ENCODE data around the gene RXRB.

RXRB gene

DNA sequence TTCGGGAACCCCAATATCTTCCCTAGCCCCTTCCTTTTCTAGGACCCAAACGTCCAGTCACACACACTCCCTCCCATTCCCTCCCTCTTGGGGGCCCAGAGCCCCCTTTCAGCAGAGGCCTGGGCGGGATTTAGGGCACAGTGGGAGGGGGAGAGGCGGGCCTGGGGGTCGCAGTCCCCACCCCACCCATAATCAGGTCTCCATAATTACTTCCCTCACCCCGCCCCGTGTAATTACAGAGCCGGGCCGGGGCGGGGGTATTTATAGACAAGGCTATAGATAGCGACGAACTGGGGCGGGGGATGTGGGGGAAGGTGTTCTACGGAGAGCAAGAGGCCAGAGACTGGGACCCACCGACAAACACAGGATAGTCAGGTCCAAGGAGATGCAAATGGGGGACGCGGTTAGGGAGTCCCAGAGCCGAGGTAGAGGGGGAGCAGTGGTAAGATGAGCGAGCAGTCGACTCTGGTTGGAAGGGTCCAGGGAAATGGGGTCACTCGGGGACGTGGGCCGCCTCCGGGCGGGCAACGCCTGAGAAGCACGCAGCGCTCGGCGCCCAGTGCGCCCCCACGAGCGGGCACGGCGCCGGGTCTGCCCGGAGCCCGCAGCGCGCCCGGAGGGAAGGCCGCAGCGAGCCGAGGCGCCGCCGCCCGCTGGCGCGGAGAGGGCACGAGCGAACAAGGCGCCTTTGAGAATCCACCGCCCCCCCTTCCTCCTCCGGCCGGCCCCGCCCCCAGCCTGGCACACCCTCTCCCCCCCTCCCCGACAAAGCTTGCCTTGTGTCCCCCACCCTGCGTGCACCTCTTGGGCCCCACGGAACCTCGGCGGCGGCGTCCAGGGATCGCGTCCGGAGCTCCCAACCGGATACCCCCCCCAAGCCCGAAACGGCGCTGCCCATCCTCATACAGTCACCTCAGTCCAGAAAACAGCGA, 7.5 kb downstream of the RXRB start:
- peak overlapping the region; percentile 20 for H3K4me3 ChIP-seq (ENCODE audit: control insufficient read depth, low read depth, low read length)
- TF ChIP-seq, protein P1, sequence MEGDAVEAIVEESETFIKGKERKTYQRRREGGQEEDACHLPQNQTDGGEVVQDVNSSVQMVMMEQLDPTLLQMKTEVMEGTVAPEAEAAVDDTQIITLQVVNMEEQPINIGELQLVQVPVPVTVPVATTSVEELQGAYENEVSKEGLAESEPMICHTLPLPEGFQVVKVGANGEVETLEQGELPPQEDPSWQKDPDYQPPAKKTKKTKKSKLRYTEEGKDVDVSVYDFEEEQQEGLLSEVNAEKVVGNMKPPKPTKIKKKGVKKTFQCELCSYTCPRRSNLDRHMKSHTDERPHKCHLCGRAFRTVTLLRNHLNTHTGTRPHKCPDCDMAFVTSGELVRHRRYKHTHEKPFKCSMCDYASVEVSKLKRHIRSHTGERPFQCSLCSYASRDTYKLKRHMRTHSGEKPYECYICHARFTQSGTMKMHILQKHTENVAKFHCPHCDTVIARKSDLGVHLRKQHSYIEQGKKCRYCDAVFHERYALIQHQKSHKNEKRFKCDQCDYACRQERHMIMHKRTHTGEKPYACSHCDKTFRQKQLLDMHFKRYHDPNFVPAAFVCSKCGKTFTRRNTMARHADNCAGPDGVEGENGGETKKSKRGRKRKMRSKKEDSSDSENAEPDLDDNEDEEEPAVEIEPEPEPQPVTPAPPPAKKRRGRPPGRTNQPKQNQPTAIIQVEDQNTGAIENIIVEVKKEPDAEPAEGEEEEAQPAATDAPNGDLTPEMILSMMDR (conservative IDR thresholded peaks at IDR 0.05; ENCODE audit: control insufficient read depth, insufficient read depth, low read depth, low read length), result no peak
- no peak for DNase-seq (ENCODE audit: low read depth)

DNA sequence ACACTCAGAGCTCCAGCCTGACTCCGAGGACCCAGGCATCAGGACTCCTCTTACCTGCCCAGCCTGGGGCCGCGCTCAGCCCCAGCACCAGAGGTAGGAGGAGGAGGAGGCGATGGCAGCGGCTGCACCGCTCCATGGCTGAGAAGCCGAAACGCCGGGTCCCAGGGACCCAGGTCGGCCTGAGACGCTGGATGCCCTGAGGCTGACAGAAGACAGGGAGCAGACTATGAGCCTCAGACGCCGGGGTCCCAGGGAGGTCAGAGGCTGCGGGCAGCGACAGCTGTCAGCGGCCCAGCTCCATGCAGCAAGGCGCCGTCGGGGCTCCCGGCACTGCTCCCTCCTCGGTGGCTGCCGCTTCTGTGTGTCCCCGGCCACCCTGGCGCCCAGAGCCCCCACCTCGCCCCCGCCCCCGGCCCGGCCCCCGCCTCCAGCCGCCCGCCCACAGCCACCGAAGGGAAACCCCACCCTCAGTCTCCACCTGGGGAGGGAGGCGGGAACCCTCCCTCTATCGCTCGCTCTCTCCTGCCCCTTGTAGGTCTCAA, 8.3 kb downstream of the RXRB start, which contains the start of gene COL11A2:
Gene COL11A2, minus strand, starts transcription at position 363 of the 542 bp plus-strand sequence. Its CDS starts 227 bp downstream, at position 136.
- DNase-seq (ENCODE audit: low read depth), result no peak
- peak within 1 kb of the TSS; percentile 20 for H3K4me3 ChIP-seq (ENCODE audit: control insufficient read depth, low read depth, low read length)
- TF ChIP-seq, protein P1 (conservative IDR thresholded peaks at IDR 0.05; ENCODE audit: control insufficient read depth, insufficient read depth, low read depth, low read length), result no peak

DNA sequence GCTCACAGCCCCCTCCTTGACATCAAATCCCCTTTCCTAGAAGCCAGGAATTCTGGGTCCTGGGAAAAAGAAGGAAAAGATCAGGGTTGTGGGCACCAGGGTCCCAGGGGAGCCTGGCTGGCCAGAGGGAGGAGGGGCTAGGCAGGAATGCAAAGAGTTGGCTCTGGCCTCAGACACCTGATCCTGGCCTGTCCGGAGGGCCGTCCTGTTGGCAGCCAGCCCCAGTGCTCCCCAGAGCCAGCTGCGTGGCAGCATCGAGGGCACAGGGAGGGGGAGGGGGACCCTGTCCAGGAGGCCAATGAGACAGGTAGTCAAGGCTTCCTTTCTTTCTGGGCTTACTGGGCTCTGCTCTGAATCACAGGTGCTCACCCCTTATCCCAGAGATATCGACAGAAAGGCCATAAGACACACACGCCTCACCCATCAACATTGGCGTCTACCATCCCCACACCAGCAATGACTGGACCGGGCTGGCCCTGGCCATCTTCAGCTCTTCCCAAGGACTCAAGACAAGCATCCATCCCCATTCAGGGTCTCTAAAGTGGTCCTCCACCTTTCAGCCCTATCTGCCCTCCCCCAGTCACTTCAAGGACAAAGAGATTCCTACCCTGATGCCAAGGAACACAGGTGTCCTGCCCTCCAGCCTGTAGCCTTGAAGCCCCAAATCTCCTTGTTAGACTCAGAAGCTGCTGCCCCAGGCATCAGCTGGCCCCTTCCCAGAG, 8.9 kb downstream of the RXRB start:
- TF ChIP-seq, protein P1 (conservative IDR thresholded peaks at IDR 0.05; ENCODE audit: control insufficient read depth, insufficient read depth, low read depth, low read length), result no peak
- no peak for DNase-seq (ENCODE audit: low read depth)
- no peak overlapping the region for H3K4me3 ChIP-seq (ENCODE audit: control insufficient read depth, low read depth, low read length)

DNA sequence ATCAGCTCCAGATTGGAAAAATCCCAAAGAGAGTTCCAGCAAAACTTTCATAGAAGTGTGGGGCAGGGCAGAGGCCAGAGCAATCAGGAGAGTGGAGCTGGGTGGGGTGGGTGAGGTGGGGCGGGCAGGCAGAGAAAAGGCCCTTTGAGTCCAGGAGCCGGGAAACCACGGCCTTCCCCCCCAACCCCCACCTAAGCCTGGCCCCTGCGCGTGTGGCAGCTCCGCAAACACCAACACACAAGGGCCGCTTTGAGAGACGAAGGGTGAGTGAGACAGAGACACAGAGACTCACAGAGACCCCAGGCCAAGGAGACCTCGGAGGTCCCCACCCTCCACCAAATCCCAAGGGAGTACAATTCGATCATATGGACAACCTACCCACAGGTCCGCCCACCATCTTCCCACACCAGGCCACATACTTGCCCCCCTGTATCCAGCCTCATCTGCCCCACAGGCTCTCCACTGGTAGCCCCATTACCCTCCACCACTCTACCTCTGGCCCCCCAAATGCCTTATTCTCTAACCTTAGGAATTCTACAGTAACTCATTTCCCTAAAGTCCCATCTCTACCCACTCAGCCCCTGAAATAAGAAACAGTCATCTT, 9.9 kb downstream of the RXRB start:
- no peak overlapping the region for H3K4me3 ChIP-seq (ENCODE audit: control insufficient read depth, low read depth, low read length)
- TF ChIP-seq, protein P1 (conservative IDR thresholded peaks at IDR 0.05; ENCODE audit: control insufficient read depth, insufficient read depth, low read depth, low read length), result no peak
- no peak for DNase-seq (ENCODE audit: low read depth)

DNA sequence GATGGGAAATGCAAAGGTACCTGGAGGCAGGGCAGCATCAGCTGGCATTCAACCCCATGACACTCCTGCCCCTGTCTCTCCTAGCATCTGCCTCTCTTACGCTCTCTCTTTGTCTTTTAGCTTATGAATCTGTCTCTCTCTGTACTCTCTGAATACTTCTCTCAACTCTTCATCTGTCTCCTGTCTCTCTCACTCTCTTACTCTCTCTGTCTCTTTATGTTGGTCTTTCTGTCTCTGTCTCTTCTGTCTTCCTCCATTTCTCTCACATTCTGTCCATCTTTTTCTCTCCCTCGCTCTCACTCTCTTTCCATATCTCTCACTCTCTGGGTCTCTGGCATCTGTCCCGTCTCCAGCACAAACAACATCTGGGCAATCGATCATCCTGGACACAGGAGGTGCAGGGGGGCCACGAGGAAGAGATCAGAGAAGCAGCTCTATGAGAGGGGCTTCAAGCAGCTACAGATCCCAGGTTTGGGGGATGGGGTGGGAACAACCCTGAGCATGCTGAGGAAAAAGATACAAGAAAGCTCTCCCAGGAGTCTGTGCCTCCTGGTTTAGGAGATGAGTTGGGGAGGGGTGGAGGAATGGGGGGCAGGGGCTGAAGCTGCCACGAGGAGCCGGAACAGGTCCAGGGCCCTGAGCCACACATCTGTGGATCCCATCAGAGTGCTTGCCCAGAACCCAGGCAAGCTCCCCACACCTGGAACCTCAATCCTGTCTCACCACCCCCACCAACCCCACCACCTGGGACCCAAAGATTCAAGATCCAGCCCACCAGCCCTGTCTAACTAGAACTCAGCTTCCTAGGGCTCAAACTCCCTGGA, 10.6 kb downstream of the RXRB start:
- TF ChIP-seq, protein P1 (conservative IDR thresholded peaks at IDR 0.05; ENCODE audit: control insufficient read depth, insufficient read depth, low read depth, low read length), result no peak
- no peak for DNase-seq (ENCODE audit: low read depth)
- H3K4me3 ChIP-seq (ENCODE audit: control insufficient read depth, low read depth, low read length), result no peak overlapping the region
